ENCODE data around the gene OAS1. TPM values are rescaled to one million over a fixed set of nuclear protein-coding genes. Genes with fewer than 3 reads are reported as not detected.

Gene OAS1
- total RNA-seq, 2 donors from 2014 or later = not detected

GRCh38 chr12:112861284-112861683 lies 45.5 kb upstream of the OAS1 start:
- Mint-ChIP-seq H3K4me1 (no peaks in the 10 kb centered on the region), H3K27me3 (ENCODE audit: insufficient read depth) (peaks cover 33% of the 10 kb centered on the region), H3K4me3 (no peak overlapping the region), H3K9me3 (no peaks in the 10 kb centered on the region), H3K27ac (no peak overlapping the region), H3K36me3 (ENCODE audit: low read depth) (no peaks in the 10 kb centered on the region)
- Histone ChIP-seq H3K27me3 (ENCODE audit: control insufficient read depth, insufficient read depth, low read length, poor library complexity, severe bottlenecking) (peaks cover 42% of the 10 kb centered on the region), H3K4me3 (ENCODE audit: low read length) (no peak overlapping the region), H3K27ac (ENCODE audit: low read depth, low read length) (no peak overlapping the region), H3K4me1 (ENCODE audit: control insufficient read depth, insufficient read depth, low read length) (no peaks in the 10 kb centered on the region), H3K9ac (ENCODE audit: extremely low read depth, low read length, poor library complexity, severe bottlenecking) (no peak overlapping the region), H3K9me3 (ENCODE audit: control insufficient read depth, low read length) (no peaks in the 10 kb centered on the region), H3K36me3 (ENCODE audit: control insufficient read depth, insufficient read depth, low read length) (no peaks in the 10 kb centered on the region)
- 89 to 93% methylated on average over 7 of the region's 7 CpGs for WGBS, 2 experiments (ENCODE audit: insufficient coverage in 1 of 2, insufficient read length in 1 of 2)
- TF ChIP-seq CTCF (conservative IDR thresholded peaks at IDR 0.05) = no peak
- no peak for DNase-seq

GRCh38 chr12:112862636-112863290 lies 44.0 kb upstream of the OAS1 start:
- Histone ChIP-seq H3K4me1 (ENCODE audit: control insufficient read depth, insufficient read depth, low read length) (no peaks in the 10 kb centered on the region), H3K36me3 (ENCODE audit: control insufficient read depth, insufficient read depth, low read length) (no peaks in the 10 kb centered on the region), H3K9ac (ENCODE audit: extremely low read depth, low read length, poor library complexity, severe bottlenecking) (no peak overlapping the region), H3K27ac (ENCODE audit: low read depth, low read length) (no peak overlapping the region), H3K9me3 (ENCODE audit: control insufficient read depth, low read length) (no peaks in the 10 kb centered on the region), H3K27me3 (ENCODE audit: control insufficient read depth, insufficient read depth, low read length, poor library complexity, severe bottlenecking) (peaks cover 50% of the 10 kb centered on the region), H3K4me3 (ENCODE audit: low read length) (no peak overlapping the region)
- no peak overlapping the region for H3K4me3 Mint-ChIP-seq
- no peak for DNase-seq
- WGBS, 2 experiments (ENCODE audit: insufficient coverage in 1 of 2, insufficient read length in 1 of 2) = 85 to 88% methylated on average over 7 to 11 of the region's 11 CpGs
- TF ChIP-seq CTCF (conservative IDR thresholded peaks at IDR 0.05) = no peak
- no peaks in the 10 kb centered on the region for H3K9me3 Mint-ChIP-seq
- no peaks in the 10 kb centered on the region for H3K36me3 Mint-ChIP-seq (ENCODE audit: low read depth)
- H3K4me1 Mint-ChIP-seq = no peaks in the 10 kb centered on the region
- H3K27me3 Mint-ChIP-seq (ENCODE audit: insufficient read depth) = peaks cover 44% of the 10 kb centered on the region
- H3K27ac Mint-ChIP-seq = no peak overlapping the region

- H3K4me3 ChIP-seq (ENCODE audit: low read length) = no peak overlapping the region
- no peaks in the 10 kb centered on the region for H3K4me1 Mint-ChIP-seq
- no peak overlapping the region for H3K9ac ChIP-seq (ENCODE audit: extremely low read depth, low read length, poor library complexity, severe bottlenecking)
- peak; percentile 88 for DNase-seq
- peaks cover 63% of the 10 kb centered on the region for H3K27me3 Mint-ChIP-seq (ENCODE audit: insufficient read depth)
- 68 to 81% methylated on average over 4 to 5 of the region's 5 CpGs for WGBS, 2 experiments (ENCODE audit: insufficient coverage in 1 of 2, insufficient read length in 1 of 2)
- peaks cover 51% of the 10 kb centered on the region for H3K27me3 ChIP-seq (ENCODE audit: control insufficient read depth, insufficient read depth, low read length, poor library complexity, severe bottlenecking)
- no peaks in the 10 kb centered on the region for H3K36me3 ChIP-seq (ENCODE audit: control insufficient read depth, insufficient read depth, low read length)
- no peaks in the 10 kb centered on the region for H3K36me3 Mint-ChIP-seq (ENCODE audit: low read depth)
- no peak for TF ChIP-seq CTCF (conservative IDR thresholded peaks at IDR 0.05)
- no peaks in the 10 kb centered on the region for H3K4me1 ChIP-seq (ENCODE audit: control insufficient read depth, insufficient read depth, low read length)
- H3K4me3 Mint-ChIP-seq = no peak overlapping the region
- H3K9me3 ChIP-seq (ENCODE audit: control insufficient read depth, low read length) = no peaks in the 10 kb centered on the region
- no peak overlapping the region for H3K27ac Mint-ChIP-seq
- H3K9me3 Mint-ChIP-seq = no peaks in the 10 kb centered on the region
- H3K27ac ChIP-seq (ENCODE audit: low read depth, low read length) = no peak overlapping the region
Measured at GRCh38 chr12:112868459-112869041, 38.2 kb upstream of the OAS1 start.

Measured in endodermal cell (in vitro differentiated cells).